ACC112 (cell line): Measurements from ENCODE around the gene YY1AP1.
"Not testable (repeated sequence)": the region's sequence is repeated elsewhere in the genome, so short reads cannot be mapped to it uniquely, and the experiment has no call there.

Experiments
- H2AFZ ChIP-seq: fragments of 200-600 bp; sonication (generic); one replicate; pipeline ENCODE4 v1.6.0; 2017; ENCODE audit warnings: antibody characterized with exemption, low read length; ENCODE audit not compliant: unreplicated experiment
- H3K27ac ChIP-seq: fragments of 200-600 bp; sonication (generic); 2 replicates; pipeline ENCODE4 v1.5.1; 2014; ENCODE audit warnings: low read depth, mild to moderate bottlenecking, antibody characterized with exemption, low read length, moderate library complexity
- H3K27me3 ChIP-seq: fragments of 200-600 bp; sonication (generic); 2 replicates; pipeline ENCODE4 v1.6.1; 2014; ENCODE audit warnings: mild to moderate bottlenecking, antibody characterized with exemption, low read length, moderate library complexity, mixed read lengths; ENCODE audit not compliant: insufficient read depth
- H3K36me3 ChIP-seq: fragments of 200-600 bp; sonication (generic); 2 replicates; pipeline ENCODE4 v1.6.1; 2016; ENCODE audit warnings: mild to moderate bottlenecking, antibody characterized with exemption, low read length, moderate library complexity, mixed read lengths; ENCODE audit not compliant: insufficient read depth
- H3K4me1 ChIP-seq: fragments of 200-600 bp; sonication (generic); one replicate; pipeline ENCODE4 v1.6.1; 2016; ENCODE audit warnings: low read length, mixed read lengths; ENCODE audit not compliant: insufficient read depth, unreplicated experiment, control insufficient read depth
- H3K4me3 ChIP-seq: fragments of 200-600 bp; sonication (generic); 2 replicates; pipeline ENCODE4 v1.5.1; 2014; ENCODE audit warnings: mild to moderate bottlenecking, low read depth, low read length
- H3K79me2 ChIP-seq: fragments of 200-600 bp; sonication (generic); one replicate; pipeline ENCODE4 v1.6.0; 2016; ENCODE audit warnings: low read length; ENCODE audit not compliant: control insufficient read depth, unreplicated experiment, insufficient read depth

Gene YY1AP1

GRCh38 chr1:155711457-155711856, 22.9 kb upstream of the YY1AP1 start:
- H3K4me1 ChIP-seq, H3K27me3 ChIP-seq, H3K27ac ChIP-seq, H3K36me3 ChIP-seq, H3K4me3 ChIP-seq, H2AFZ ChIP-seq: not testable (repeated sequence)
- peaks cover 21% of the 10 kb centered on the region for H3K79me2 ChIP-seq

- H3K4me3 ChIP-seq, result no peak overlapping the region
- no peak overlapping the region for H2AFZ ChIP-seq
- no peaks in the 10 kb centered on the region for H3K27me3 ChIP-seq
- peaks cover 8% of the 10 kb centered on the region for H3K36me3 ChIP-seq
- H3K4me1 ChIP-seq, result peaks cover 8% of the 10 kb centered on the region
- H3K27ac ChIP-seq, result no peak overlapping the region
- H3K79me2 ChIP-seq, result peaks cover 38% of the 10 kb centered on the region
Measured at GRCh38 chr1:155709391-155709790, 20.8 kb upstream of the YY1AP1 start.

GRCh38 chr1:155706139-155706538, 17.6 kb upstream of the YY1AP1 start:
- Histone ChIP-seq H3K79me2 (peaks cover 50% of the 10 kb centered on the region), H3K4me1 (peaks cover 8% of the 10 kb centered on the region), H2AFZ (no peak overlapping the region), H3K36me3 (peaks cover 8% of the 10 kb centered on the region), H3K27ac (no peak overlapping the region), H3K4me3 (no peak overlapping the region), H3K27me3 (no peaks in the 10 kb centered on the region)

GRCh38 chr1:155704414-155704813, 15.8 kb upstream of the YY1AP1 start:
- H3K27me3 ChIP-seq, H3K36me3 ChIP-seq, H2AFZ ChIP-seq, H3K27ac ChIP-seq, H3K4me1 ChIP-seq, H3K4me3 ChIP-seq: not testable (repeated sequence)
- peaks cover 60% of the 10 kb centered on the region for H3K79me2 ChIP-seq

GRCh38 chr1:155703216-155703615, 14.6 kb upstream of the YY1AP1 start:
- H3K4me3 ChIP-seq, result no peak overlapping the region
- H3K27me3 ChIP-seq, result no peaks in the 10 kb centered on the region
- peaks cover 65% of the 10 kb centered on the region for H3K79me2 ChIP-seq
- no peaks in the 10 kb centered on the region for H3K36me3 ChIP-seq
- no peak overlapping the region for H2AFZ ChIP-seq
- peaks cover 14% of the 10 kb centered on the region for H3K4me1 ChIP-seq
- no peak overlapping the region for H3K27ac ChIP-seq

GRCh38 chr1:155701675-155702074, 13.1 kb upstream of the YY1AP1 start:
- not testable (repeated sequence) for H3K4me3 ChIP-seq, H3K27me3 ChIP-seq, H3K36me3 ChIP-seq, H3K27ac ChIP-seq, H2AFZ ChIP-seq
- Histone ChIP-seq H3K4me1 (peaks cover 19% of the 10 kb centered on the region), H3K79me2 (peaks cover 63% of the 10 kb centered on the region)

GRCh38 chr1:155699062-155699461, 10.5 kb upstream of the YY1AP1 start:
- Histone ChIP-seq H3K79me2 (peaks cover 70% of the 10 kb centered on the region), H3K4me1 (peaks cover 11% of the 10 kb centered on the region)
- H3K27me3 ChIP-seq, H3K4me3 ChIP-seq, H2AFZ ChIP-seq, H3K36me3 ChIP-seq, H3K27ac ChIP-seq: not testable (repeated sequence)

DNA sequence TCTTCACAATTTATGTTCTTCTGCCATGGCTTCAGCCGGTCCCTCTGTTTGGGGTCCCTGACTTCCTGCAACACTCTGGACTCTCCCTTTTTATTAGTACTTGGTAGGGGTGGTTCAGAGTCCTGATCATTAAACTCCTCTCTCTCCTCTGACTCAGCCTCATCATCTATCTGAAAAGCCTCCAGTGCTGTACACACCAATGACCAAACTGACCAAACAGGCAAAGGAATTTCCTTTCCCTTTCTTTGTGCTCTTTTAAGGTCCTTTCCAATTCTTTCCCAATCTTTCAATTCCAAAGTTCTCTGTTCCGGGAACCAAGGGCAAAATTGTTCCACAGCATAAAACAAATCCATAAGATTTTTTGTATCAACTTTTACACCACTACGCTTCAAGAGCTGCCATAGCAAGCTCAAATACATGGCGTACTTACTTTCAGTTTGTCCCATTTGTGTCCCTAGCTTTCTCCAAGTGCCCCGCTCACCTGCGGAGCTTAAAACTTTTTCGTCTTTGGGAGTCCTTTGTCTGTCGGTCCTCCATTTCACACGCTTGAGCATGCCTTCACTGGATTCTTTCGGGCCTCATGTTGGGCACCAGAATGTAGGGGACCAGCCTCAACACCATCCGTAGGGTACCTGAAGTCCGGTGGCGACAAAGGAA, 9.9 kb upstream of the YY1AP1 start:
- H3K4me1 ChIP-seq, result peaks cover 11% of the 10 kb centered on the region
- H3K36me3 ChIP-seq, result peaks cover 9% of the 10 kb centered on the region
- H3K79me2 ChIP-seq, result peaks cover 70% of the 10 kb centered on the region
- no peak overlapping the region for H3K4me3 ChIP-seq
- no peak overlapping the region for H2AFZ ChIP-seq
- H3K27ac ChIP-seq, result peak overlapping the region; percentile 31; the same call in 1 of the 2 replicates
- no peaks in the 10 kb centered on the region for H3K27me3 ChIP-seq

DNA sequence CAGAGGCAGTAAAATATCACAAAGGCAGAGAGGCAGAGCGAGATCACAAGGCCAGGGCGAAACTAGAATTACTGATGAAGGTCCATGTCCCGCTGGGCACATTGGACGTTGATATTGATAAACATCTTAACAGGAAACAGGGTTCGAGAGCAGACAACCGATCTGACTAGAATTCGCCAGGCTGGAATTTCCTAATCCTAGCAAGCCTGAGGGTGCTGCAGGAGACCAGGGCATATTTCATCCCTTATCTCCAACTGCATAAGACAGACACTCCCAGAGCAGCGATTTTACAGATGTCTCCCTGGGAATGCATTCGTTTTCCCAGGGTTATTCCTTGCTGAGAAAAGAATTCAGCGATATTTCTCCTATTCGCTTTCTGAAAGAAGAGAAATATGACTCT, 9.0 kb upstream of the YY1AP1 start:
- not testable (repeated sequence) for H3K27me3 ChIP-seq, H2AFZ ChIP-seq, H3K27ac ChIP-seq, H3K4me3 ChIP-seq
- H3K4me1 ChIP-seq, result peaks cover 11% of the 10 kb centered on the region
- H3K79me2 ChIP-seq, result peaks cover 73% of the 10 kb centered on the region
- peaks cover 17% of the 10 kb centered on the region for H3K36me3 ChIP-seq

DNA sequence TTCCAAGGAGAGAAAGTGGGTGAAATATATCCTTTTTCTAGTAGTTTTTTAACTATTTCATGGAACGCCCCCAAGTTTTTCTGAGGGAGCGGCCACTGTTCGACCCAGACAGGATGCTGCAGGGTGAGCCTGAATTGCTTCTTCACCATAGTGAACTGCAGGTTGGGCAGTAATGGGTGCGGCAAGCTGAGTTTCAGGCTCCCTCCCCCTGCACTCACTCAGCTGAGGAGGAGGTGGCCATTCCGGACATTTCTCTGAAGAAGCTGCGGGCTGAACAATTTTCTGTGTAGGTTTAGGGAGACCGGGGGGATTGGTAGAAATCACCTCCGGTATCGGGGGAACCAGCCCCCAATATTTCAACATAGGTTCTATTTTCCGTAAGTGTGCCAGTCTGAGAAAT, 8.5 kb upstream of the YY1AP1 start:
- peaks cover 21% of the 10 kb centered on the region for H3K36me3 ChIP-seq
- peaks cover 78% of the 10 kb centered on the region for H3K79me2 ChIP-seq

DNA sequence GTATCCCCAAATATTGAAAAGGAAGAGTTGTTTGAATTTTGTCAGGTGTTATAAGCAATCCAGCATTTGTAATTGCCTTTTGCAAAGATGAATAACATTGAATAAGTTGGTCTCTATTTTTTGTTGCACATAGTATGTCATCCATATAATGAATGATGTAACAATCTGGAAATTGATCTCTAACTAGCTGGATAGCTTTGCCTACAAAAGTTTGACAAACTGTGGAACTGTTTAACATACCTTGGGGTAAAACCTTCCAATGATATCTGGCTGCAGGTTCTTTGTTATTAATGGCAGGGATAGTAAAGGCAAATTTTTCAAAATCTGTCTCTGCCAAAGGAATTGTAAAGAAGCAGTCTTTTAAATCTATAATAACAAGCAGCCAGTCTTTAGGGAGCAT, 8.0 kb upstream of the YY1AP1 start:
- H3K36me3 ChIP-seq, result peaks cover 26% of the 10 kb centered on the region

More for the DNA sequence above, 8.5 kb upstream of the YY1AP1 start:
- Histone ChIP-seq H3K4me3 (no peak overlapping the region), H3K27ac (no peak overlapping the region), H3K27me3 (no peaks in the 10 kb centered on the region), H3K4me1 (peaks cover 11% of the 10 kb centered on the region), H2AFZ (no peak overlapping the region)

More for the DNA sequence above, 8.0 kb upstream of the YY1AP1 start:
- Histone ChIP-seq H3K27ac (no peak overlapping the region), H3K27me3 (no peaks in the 10 kb centered on the region), H3K4me1 (peaks cover 11% of the 10 kb centered on the region), H2AFZ (no peak overlapping the region), H3K4me3 (no peak overlapping the region), H3K79me2 (peaks cover 84% of the 10 kb centered on the region)
